Panc1 (cell line): ENCODE measurements around the gene ERBB2. TPM values are rescaled to one million over a fixed set of nuclear protein-coding genes. Genes with fewer than 3 reads are reported as not detected.

Experiments used
- ATAC-seq: fragments of 200-7000 bp; cut with Tn5 transposase; 2 replicates; pipeline ENCODE4 v1.9.1; 2020; ENCODE audit warnings: mild to moderate bottlenecking, moderate library complexity
- BruUV-seq: library from RNA; stranded (reverse); fragments of 400-500 nt; replicated peaks from 2 replicates; lab custom pipeline; 2021; lab: Mats Ljungman, UMichigan
- CTCF ChIA-PET: fragments of 300-600 bp; sonication (Branson Sonifier 250); formaldehyde crosslinking; loops from one replicate; lab custom pipeline; 2022; ENCODE audit warnings: antibody characterized with exemption; lab: Charles Lee
- POLR2A ChIA-PET: fragments of 300-600 bp; sonication (Branson Sonifier 250); formaldehyde crosslinking; loops from one replicate; lab custom pipeline; 2022; ENCODE audit warnings: antibody characterized with exemption; lab: Charles Lee
- DNase-seq: peaks from one replicate; pipeline ENCODE4 v3.0.0-alpha.2; 2010; ENCODE audit warnings: low read depth, low spot score
- H3K27ac ChIP-seq: 2 replicates; pipeline ENCODE4 v1.5.1; 2011; ENCODE audit warnings: mild to moderate bottlenecking, low read length, inconsistent platforms
- H3K27me3 ChIP-seq: fragments of 200-500 bp; sonication (Bioruptor generic); 2 replicates; pipeline ENCODE4 v1.6.0; 2014; ENCODE audit warnings: low read length, inconsistent platforms; ENCODE audit not compliant: control insufficient read depth, insufficient read depth
- H3K36me3 ChIP-seq: fragments of 200-500 bp; sonication (Bioruptor generic); 2 replicates; pipeline ENCODE4 v1.5.1; 2014; ENCODE audit warnings: inconsistent platforms, mild to moderate bottlenecking, low read length, moderate library complexity; ENCODE audit not compliant: control insufficient read depth, insufficient read depth
- H3K4me1 ChIP-seq: 2 replicates; pipeline ENCODE4 v1.5.1; 2011; ENCODE audit warnings: inconsistent platforms, mild to moderate bottlenecking, low read length, moderate library complexity; ENCODE audit not compliant: control insufficient read depth, insufficient read depth
- H3K4me3 ChIP-seq, 2 experiments: 2 replicates each; pipeline ENCODE4 v1.5.1; 2011 to 2012; ENCODE audit warnings: low read depth in 2 of 2, low read length in 2 of 2, mild to moderate bottlenecking in 2 of 2, inconsistent platforms in 1 of 2, moderate library complexity in 1 of 2
- H3K9me3 ChIP-seq: fragments of 200-500 bp; sonication (Bioruptor generic); 2 replicates; pipeline ENCODE4 v1.5.1; 2014; ENCODE audit warnings: low read depth, mild to moderate bottlenecking, inconsistent platforms, low read length, moderate library complexity; ENCODE audit not compliant: control insufficient read depth, insufficient read depth
- POLR2AphosphoS5 ChIP-seq: IDR thresholded peaks from 2 replicates; pipeline ENCODE4 v1.6.1; 2012; ENCODE audit warnings: mild to moderate bottlenecking, low read depth, low read length, moderate library complexity
- SIN3A ChIP-seq: IDR thresholded peaks from 2 replicates; pipeline ENCODE4 v1.6.1; 2012; ENCODE audit warnings: low read depth, mild to moderate bottlenecking, low read length, moderate library complexity, borderline replicate concordance; ENCODE audit not compliant: insufficient read depth
- TCF7L2 ChIP-seq: IDR thresholded peaks from 2 replicates; pipeline ENCODE4 v1.6.1; 2011; ENCODE audit warnings: mild to moderate bottlenecking, low read depth, low read length, inconsistent platforms
- in situ Hi-C: cut with HindIII; loops from 2 replicates; pipeline ENCODE4 v1.10.0; 2016; ENCODE audit warnings: low sequenced_read_pairs, low pct_unique_long_range_greater_than_20kb
- intact Hi-C: fragments of 100-400 bp; cut with micrococcal nuclease; formaldehyde crosslinking; loops from one replicate; pipeline ENCODE4 v1.10.0; 2022; ENCODE audit not compliant: unreplicated experiment
- total RNA-seq: library from RNA; stranded (reverse); gene quantifications from one replicate; pipeline ENCODE4 v1.2.1, GENCODE V29; 2021; ENCODE audit not compliant: unreplicated experiment
- TF ChIP-seq, protein P1 (sequence below): fragments of 450-650 bp; IDR thresholded peaks from 2 replicates; pipeline ENCODE4 v1.5.1; 2017; ENCODE audit warnings: mild to moderate bottlenecking
- TF ChIP-seq, protein P2 (sequence below), 2 experiments: IDR thresholded peaks; 2 replicates each; pipeline ENCODE4 v1.6.1; 2011 to 2012; ENCODE audit warnings: low read depth in 2 of 2, control low read depth in 1 of 2, low read length in 1 of 2, mild to moderate bottlenecking in 1 of 2, moderate library complexity in 1 of 2; ENCODE audit not compliant: insufficient read depth in 1 of 2

Gene ERBB2
- total RNA-seq, 1 experiment from 2014 or later: 68.6 TPM

DNA sequence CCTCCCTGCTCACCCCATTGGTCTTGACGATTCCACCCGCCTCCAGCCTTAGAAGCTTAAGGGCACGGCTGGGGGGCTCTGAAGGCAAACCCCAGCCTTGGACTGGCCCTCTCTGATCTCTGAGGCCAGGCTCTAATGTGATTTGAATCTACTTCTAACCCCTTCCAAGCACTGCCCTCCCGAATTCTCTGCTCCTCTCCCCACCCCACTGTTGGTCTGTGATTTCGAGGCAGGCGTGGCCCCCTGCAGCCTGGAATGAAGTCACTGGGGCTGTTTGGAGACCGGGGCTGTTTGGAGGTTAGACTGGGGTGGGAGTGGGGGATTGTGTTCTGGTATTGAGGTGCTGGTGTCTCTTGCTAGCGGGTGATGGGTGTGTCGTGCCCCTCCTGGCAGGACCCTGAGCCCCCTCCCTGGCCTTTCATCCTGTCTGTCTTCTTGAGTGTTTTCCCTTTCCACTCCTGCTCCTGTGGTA lies 40.1 kb downstream of the ERBB2 start:
- no peaks in the 10 kb centered on the region for H3K27me3 ChIP-seq
- TF ChIP-seq POLR2AphosphoS5 (no peak), TCF7L2 (no peak), SIN3A (no peak)
- TF ChIP-seq, protein P1, sequence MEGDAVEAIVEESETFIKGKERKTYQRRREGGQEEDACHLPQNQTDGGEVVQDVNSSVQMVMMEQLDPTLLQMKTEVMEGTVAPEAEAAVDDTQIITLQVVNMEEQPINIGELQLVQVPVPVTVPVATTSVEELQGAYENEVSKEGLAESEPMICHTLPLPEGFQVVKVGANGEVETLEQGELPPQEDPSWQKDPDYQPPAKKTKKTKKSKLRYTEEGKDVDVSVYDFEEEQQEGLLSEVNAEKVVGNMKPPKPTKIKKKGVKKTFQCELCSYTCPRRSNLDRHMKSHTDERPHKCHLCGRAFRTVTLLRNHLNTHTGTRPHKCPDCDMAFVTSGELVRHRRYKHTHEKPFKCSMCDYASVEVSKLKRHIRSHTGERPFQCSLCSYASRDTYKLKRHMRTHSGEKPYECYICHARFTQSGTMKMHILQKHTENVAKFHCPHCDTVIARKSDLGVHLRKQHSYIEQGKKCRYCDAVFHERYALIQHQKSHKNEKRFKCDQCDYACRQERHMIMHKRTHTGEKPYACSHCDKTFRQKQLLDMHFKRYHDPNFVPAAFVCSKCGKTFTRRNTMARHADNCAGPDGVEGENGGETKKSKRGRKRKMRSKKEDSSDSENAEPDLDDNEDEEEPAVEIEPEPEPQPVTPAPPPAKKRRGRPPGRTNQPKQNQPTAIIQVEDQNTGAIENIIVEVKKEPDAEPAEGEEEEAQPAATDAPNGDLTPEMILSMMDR: no peak
- TF ChIP-seq, protein P2, sequence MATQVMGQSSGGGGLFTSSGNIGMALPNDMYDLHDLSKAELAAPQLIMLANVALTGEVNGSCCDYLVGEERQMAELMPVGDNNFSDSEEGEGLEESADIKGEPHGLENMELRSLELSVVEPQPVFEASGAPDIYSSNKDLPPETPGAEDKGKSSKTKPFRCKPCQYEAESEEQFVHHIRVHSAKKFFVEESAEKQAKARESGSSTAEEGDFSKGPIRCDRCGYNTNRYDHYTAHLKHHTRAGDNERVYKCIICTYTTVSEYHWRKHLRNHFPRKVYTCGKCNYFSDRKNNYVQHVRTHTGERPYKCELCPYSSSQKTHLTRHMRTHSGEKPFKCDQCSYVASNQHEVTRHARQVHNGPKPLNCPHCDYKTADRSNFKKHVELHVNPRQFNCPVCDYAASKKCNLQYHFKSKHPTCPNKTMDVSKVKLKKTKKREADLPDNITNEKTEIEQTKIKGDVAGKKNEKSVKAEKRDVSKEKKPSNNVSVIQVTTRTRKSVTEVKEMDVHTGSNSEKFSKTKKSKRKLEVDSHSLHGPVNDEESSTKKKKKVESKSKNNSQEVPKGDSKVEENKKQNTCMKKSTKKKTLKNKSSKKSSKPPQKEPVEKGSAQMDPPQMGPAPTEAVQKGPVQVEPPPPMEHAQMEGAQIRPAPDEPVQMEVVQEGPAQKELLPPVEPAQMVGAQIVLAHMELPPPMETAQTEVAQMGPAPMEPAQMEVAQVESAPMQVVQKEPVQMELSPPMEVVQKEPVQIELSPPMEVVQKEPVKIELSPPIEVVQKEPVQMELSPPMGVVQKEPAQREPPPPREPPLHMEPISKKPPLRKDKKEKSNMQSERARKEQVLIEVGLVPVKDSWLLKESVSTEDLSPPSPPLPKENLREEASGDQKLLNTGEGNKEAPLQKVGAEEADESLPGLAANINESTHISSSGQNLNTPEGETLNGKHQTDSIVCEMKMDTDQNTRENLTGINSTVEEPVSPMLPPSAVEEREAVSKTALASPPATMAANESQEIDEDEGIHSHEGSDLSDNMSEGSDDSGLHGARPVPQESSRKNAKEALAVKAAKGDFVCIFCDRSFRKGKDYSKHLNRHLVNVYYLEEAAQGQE (IDR thresholded peaks at IDR 0.05; ENCODE audit: insufficient read depth in 1 of 2, low read depth in 2 of 2, low read length in 1 of 2): no peak
- intact Hi-C loops (no loop called here), in situ Hi-C loops (no loop called here)
- H3K4me1 ChIP-seq: peaks cover 32% of the 10 kb centered on the region
- peak overlapping the region; percentile 34 to 65 for H3K4me3 ChIP-seq
- H3K27ac ChIP-seq: peak overlapping the region; percentile 77
- no peaks in the 10 kb centered on the region; the same call in 1 of the 2 replicates for H3K36me3 ChIP-seq
- POLR2A ChIA-PET: interaction anchor here (0.8 kb wide), 1 partner anchor 10 kb away, joined by 4 read pairs; the partner anchor contains the start of gene MIEN1
- BruUV-seq: no TSS peak
- no peak for DNase-seq
- ATAC-seq: 0 out of 2 replicates have a peak, but pooled peaks have one; percentile 9
- H3K9me3 ChIP-seq: no peaks in the 10 kb centered on the region
- CTCF ChIA-PET: no interaction called here

- H3K27me3 ChIP-seq: no peaks in the 10 kb centered on the region
- intact Hi-C loops: no loop called here
- peak overlapping the region in 1 of 2 experiments; percentile 65; a peak in 2 of 4 replicates for H3K4me3 ChIP-seq
- in situ Hi-C loops: no loop called here
- H3K4me1 ChIP-seq: peaks cover 32% of the 10 kb centered on the region
- BruUV-seq: no TSS peak
- H3K27ac ChIP-seq: peak overlapping the region; percentile 77
- H3K36me3 ChIP-seq: no peaks in the 10 kb centered on the region; the same call in 1 of the 2 replicates
- no peak for DNase-seq
- ChIA-PET POLR2A (interaction anchor here (0.8 kb wide), 1 partner anchor 11 kb away, joined by 4 read pairs; the partner anchor contains the start of gene MIEN1), CTCF (no interaction called here)
- peak; percentile 49 for ATAC-seq
- TF ChIP-seq POLR2AphosphoS5 (no peak), SIN3A (no peak), TCF7L2 (no peak)
- TF ChIP-seq, protein P1: no peak
- TF ChIP-seq, protein P2 (IDR thresholded peaks at IDR 0.05; ENCODE audit: insufficient read depth in 1 of 2, low read depth in 2 of 2, low read length in 1 of 2): no peak
- no peaks in the 10 kb centered on the region for H3K9me3 ChIP-seq
Observed at GRCh38 chr17:39740357-39741111, 40.7 kb downstream of the ERBB2 start.
